Tibial artery (tissue), 4 donors: ENCODE data around the gene DPY19L2.
"Not testable (repeated sequence)": the region's sequence is repeated elsewhere in the genome, so short reads cannot be mapped to it uniquely, and the experiment has no call there.

Source experiments
- DNase-seq, 2 donors: peaks; one replicate each; pipeline ENCODE4 v3.0.0-alpha.2; 2019
- H3K27ac ChIP-seq, 2 donors: fragments of 200-600 bp; sonication (generic) in 1 of 2; 1 replicate in 1 of 2; 2 replicates in 1 of 2; pipeline ENCODE4 v1.5.1; 2018 to 2019; ENCODE audit warnings: mild to moderate bottlenecking in 1 of 2
- H3K27me3 ChIP-seq, 2 donors: fragments of 200-600 bp; sonication (generic) in 1 of 2; one replicate each; pipeline versions ENCODE4 v1.5.1 to v1.6.0; 2016 to 2019
- H3K36me3 ChIP-seq, 3 donors: fragments of 200-600 bp; sonication (generic) in 2 of 3; one replicate each; pipeline ENCODE4 v1.5.1; 2016 to 2019; ENCODE audit warnings: mild to moderate bottlenecking in 2 of 3
- H3K4me1 ChIP-seq, 4 donors: fragments of 200-600 bp; sonication (generic) in 2 of 4; 1 replicate in 3 of 4; 2 replicates in 1 of 4; pipeline ENCODE4 v1.5.1; 2016 to 2019
- H3K4me3 ChIP-seq, 2 donors: fragments of 200-600 bp; sonication (generic) in 1 of 2; 1 replicate in 1 of 2; 2 replicates in 1 of 2; pipeline ENCODE4 v1.5.1; 2018 to 2019; ENCODE audit warnings: mild to moderate bottlenecking in 2 of 2
- H3K9me3 ChIP-seq, 3 donors: fragments of 200-600 bp; sonication (generic) in 1 of 3; one replicate each; pipeline ENCODE4 v1.5.1; 2016 to 2019
- CTCF ChIP-seq, 2 experiments: fragments of 200-600 bp in 1 of 2; fragments of 450-650 bp in 1 of 2; IDR thresholded peaks; one replicate each; pipeline ENCODE4 v1.5.1; 2017 to 2019; ENCODE audit warnings: antibody characterized with exemption in 2 of 2, mild to moderate bottlenecking in 1 of 2, moderate library complexity in 1 of 2
- intact Hi-C: fragments of 100-400 bp; cut with DNase I; formaldehyde crosslinking; loops from one replicate; pipeline ENCODE4 v1.15.0; 2023; ENCODE audit warnings: low total_unique reads

DPY19L2 gene

GRCh38 chr12:63668028-63668799 is at the start of gene DPY19L2:
Gene DPY19L2, minus strand, starts transcription at chr12:63668493. Its CDS starts 100 bp downstream, at chr12:63668393.
- peaks cover 0 to 15% (median 0%) of the 10 kb centered on the region in 4 donors for H3K4me1 ChIP-seq
- H3K9me3 ChIP-seq = no peaks in the 10 kb centered on the region
- intact Hi-C loops = no loop called here
- H3K4me3 ChIP-seq = peak within 1 kb of the TSS; percentile 74 to 88
- no peaks in the 10 kb centered on the region for H3K27me3 ChIP-seq
- DNase-seq = peak; percentile 73 to 92
- H3K36me3 ChIP-seq = no peaks in the 10 kb centered on the region
- peak within 1 kb of the TSS; percentile 92 to 98 for H3K27ac ChIP-seq
- no peak for TF ChIP-seq CTCF (IDR thresholded peaks at IDR 0.05)

GRCh38 chr12:63716891-63717290 is 48.6 kb upstream of the DPY19L2 start:
- DNase-seq, H3K9me3 ChIP-seq, H3K27ac ChIP-seq, H3K27me3 ChIP-seq, H3K36me3 ChIP-seq, H3K4me3 ChIP-seq, intact Hi-C loops, H3K4me1 ChIP-seq: not testable (repeated sequence)

GRCh38 chr12:63715107-63715625 is 46.9 kb upstream of the DPY19L2 start:
- H3K27ac ChIP-seq, H3K27me3 ChIP-seq, intact Hi-C loops, H3K4me3 ChIP-seq, H3K36me3 ChIP-seq, DNase-seq, H3K9me3 ChIP-seq, H3K4me1 ChIP-seq: not testable (repeated sequence)

GRCh38 chr12:63714409-63714808 is 46.1 kb upstream of the DPY19L2 start:
- H3K36me3 ChIP-seq, DNase-seq, intact Hi-C loops, H3K4me3 ChIP-seq, H3K9me3 ChIP-seq, H3K27ac ChIP-seq, H3K4me1 ChIP-seq, H3K27me3 ChIP-seq: not testable (repeated sequence)

- H3K27ac ChIP-seq, DNase-seq, H3K36me3 ChIP-seq, H3K27me3 ChIP-seq, intact Hi-C loops, H3K9me3 ChIP-seq, H3K4me1 ChIP-seq, H3K4me3 ChIP-seq: not testable (repeated sequence)
Observed at GRCh38 chr12:63713681-63714075, 45.4 kb upstream of the DPY19L2 start.

- H3K36me3 ChIP-seq, intact Hi-C loops, DNase-seq, H3K9me3 ChIP-seq, H3K4me1 ChIP-seq, H3K4me3 ChIP-seq, H3K27me3 ChIP-seq, H3K27ac ChIP-seq: not testable (repeated sequence)
Observed at GRCh38 chr12:63712979-63713680, 44.8 kb upstream of the DPY19L2 start.

- not testable (repeated sequence) for H3K36me3 ChIP-seq
Observed at GRCh38 chr12:63712376-63712974, 44.2 kb upstream of the DPY19L2 start.

GRCh38 chr12:63711339-63711738 is 43.0 kb upstream of the DPY19L2 start:
- H3K9me3 ChIP-seq, intact Hi-C loops, H3K4me1 ChIP-seq, H3K36me3 ChIP-seq, H3K4me3 ChIP-seq, H3K27me3 ChIP-seq, H3K27ac ChIP-seq, DNase-seq: not testable (repeated sequence)

More at GRCh38 chr12:63712376-63712974, 44.2 kb upstream of the DPY19L2 start:
- H3K9me3 ChIP-seq, H3K27ac ChIP-seq, H3K4me3 ChIP-seq, DNase-seq, H3K4me1 ChIP-seq, intact Hi-C loops, H3K27me3 ChIP-seq: not testable (repeated sequence)

- no peak overlapping the region for H3K27ac ChIP-seq
Observed at GRCh38 chr12:63706336-63706735, 38.0 kb upstream of the DPY19L2 start.

GRCh38 chr12:63699678-63700382 is 31.5 kb upstream of the DPY19L2 start:
- H3K4me1 ChIP-seq, H3K9me3 ChIP-seq, H3K4me3 ChIP-seq, H3K27me3 ChIP-seq, H3K27ac ChIP-seq, H3K36me3 ChIP-seq, DNase-seq, intact Hi-C loops: not testable (repeated sequence)

More at GRCh38 chr12:63706336-63706735, 38.0 kb upstream of the DPY19L2 start:
- intact Hi-C loops = no loop called here
- Histone ChIP-seq H3K4me1 (no peaks in the 10 kb centered on the region), H3K36me3 (no peaks in the 10 kb centered on the region), H3K27me3 (no peaks in the 10 kb centered on the region), H3K4me3 (no peak overlapping the region), H3K9me3 (no peaks in the 10 kb centered on the region)
- TF ChIP-seq CTCF (IDR thresholded peaks at IDR 0.05) = no peak
- no peak for DNase-seq

GRCh38 chr12:63699011-63699410 is 30.7 kb upstream of the DPY19L2 start:
- H3K27me3 ChIP-seq, DNase-seq, intact Hi-C loops, H3K27ac ChIP-seq, H3K36me3 ChIP-seq, H3K4me3 ChIP-seq, H3K4me1 ChIP-seq, H3K9me3 ChIP-seq: not testable (repeated sequence)
